ENCODE data around the gene RWDD2A. TPM values are rescaled to one million over a fixed set of nuclear protein-coding genes. Genes with fewer than 3 reads are reported as not detected.
A peak's percentile ranks its signal among the peaks of the same experiment; 100 is the strongest.

The RWDD2A gene
- total RNA-seq, 2 donors from 2014 or later: 3.7 to 4.0 TPM

GRCh38 chr6:83180426-83180950 lies 12.7 kb upstream of the RWDD2A start:
- TF ChIP-seq CTCF (IDR thresholded peaks at IDR 0.05): no peak
- Histone ChIP-seq H3K36me3 (peaks cover 32% of the 10 kb centered on the region), H3K27ac (no peak overlapping the region), H3K27me3 (no peaks in the 10 kb centered on the region), H3K4me1 (peaks cover 0 to 17% of the 10 kb centered on the region in 2 donors), H3K4me3 (no peak overlapping the region), H3K9me3 (no peaks in the 10 kb centered on the region)
- DNase-seq (ENCODE audit: low spot score): no peak

GRCh38 chr6:83182114-83182513 lies 11.0 kb upstream of the RWDD2A start:
- DNase-seq (ENCODE audit: low spot score): no peak
- H3K4me3 ChIP-seq: no peak overlapping the region
- no peak for TF ChIP-seq CTCF (IDR thresholded peaks at IDR 0.05)
- H3K9me3 ChIP-seq: no peaks in the 10 kb centered on the region
- no peaks in the 10 kb centered on the region for H3K27me3 ChIP-seq
- H3K4me1 ChIP-seq: peaks cover 0 to 17% of the 10 kb centered on the region in 2 donors
- peak overlapping the region in 1 of 2 donors; percentile 44 for H3K27ac ChIP-seq
- peaks cover 44% of the 10 kb centered on the region for H3K36me3 ChIP-seq

- peak; percentile 63 for DNase-seq (ENCODE audit: low spot score)
- Histone ChIP-seq H3K4me3 (no peak overlapping the region), H3K9me3 (no peaks in the 10 kb centered on the region), H3K4me1 (peaks cover 0 to 17% of the 10 kb centered on the region in 2 donors), H3K27ac (peak overlapping the region in 1 of 2 donors; percentile 44), H3K27me3 (no peaks in the 10 kb centered on the region), H3K36me3 (peaks cover 50% of the 10 kb centered on the region)
- TF ChIP-seq CTCF (IDR thresholded peaks at IDR 0.05): no peak
Observed at GRCh38 chr6:83183082-83183828, 9.9 kb upstream of the RWDD2A start.

- no peaks in the 10 kb centered on the region for H3K27me3 ChIP-seq
- no peak overlapping the region for H3K27ac ChIP-seq
- TF ChIP-seq CTCF (IDR thresholded peaks at IDR 0.05): no peak
- no peak for DNase-seq (ENCODE audit: low spot score)
- peaks cover 0 to 17% of the 10 kb centered on the region in 2 donors for H3K4me1 ChIP-seq
- H3K36me3 ChIP-seq: peaks cover 50% of the 10 kb centered on the region
- H3K9me3 ChIP-seq: no peaks in the 10 kb centered on the region
- no peak overlapping the region for H3K4me3 ChIP-seq
Observed at GRCh38 chr6:83185096-83185495, 8.1 kb upstream of the RWDD2A start.

GRCh38 chr6:83188501-83188900 lies 4.7 kb upstream of the RWDD2A start:
- H3K36me3 ChIP-seq: peaks cover 31% of the 10 kb centered on the region
- H3K27ac ChIP-seq: no peak overlapping the region
- H3K27me3 ChIP-seq: no peaks in the 10 kb centered on the region
- peaks cover 0 to 11% of the 10 kb centered on the region in 2 donors for H3K4me1 ChIP-seq
- no peak for TF ChIP-seq CTCF (IDR thresholded peaks at IDR 0.05)
- DNase-seq (ENCODE audit: low spot score): no peak
- no peaks in the 10 kb centered on the region for H3K9me3 ChIP-seq
- H3K4me3 ChIP-seq: no peak overlapping the region
